Measurements from ENCODE around the gene SLC39A11. TPM values are rescaled to one million over a fixed set of nuclear protein-coding genes. Genes with fewer than 3 reads are reported as not detected.
"Not testable (repeated sequence)": the region's sequence is repeated elsewhere in the genome, so short reads cannot be mapped to it uniquely, and the experiment has no call there.

The SLC39A11 gene
- total RNA-seq, 4 donors from 2014 or later: 55.1 to 123 (median 97.0) TPM

DNA sequence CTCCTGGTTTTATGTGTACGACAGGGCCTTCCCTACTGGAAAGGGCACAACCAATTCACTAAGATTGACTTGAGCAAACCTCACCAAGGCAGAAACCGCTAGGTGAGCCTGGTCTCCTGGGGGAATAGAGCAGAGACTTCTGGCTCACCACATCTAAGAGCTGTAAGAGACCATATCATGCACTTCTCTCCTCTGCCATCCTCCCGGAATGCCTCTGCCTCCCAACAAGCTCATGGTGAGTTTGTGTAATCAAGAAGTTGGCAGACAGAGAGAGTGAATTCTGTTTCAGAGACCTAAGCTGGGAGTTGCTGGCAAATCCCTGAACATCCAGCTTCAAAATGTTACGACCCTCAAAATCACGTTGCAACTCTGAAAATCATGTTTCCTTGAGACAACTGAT, 154.8 kb downstream of the SLC39A11 start:
- H3K4me3 ChIP-seq (replicated peaks in 1 of 3): no peak overlapping the region
- no peak overlapping the region for H3K27ac ChIP-seq
- 78 to 79% methylated on average over 5 of the region's 5 CpGs for WGBS, 2 donors
- H3K36me3 ChIP-seq: no peaks in the 10 kb centered on the region
- H3K9me3 ChIP-seq: no peaks in the 10 kb centered on the region
- TF ChIP-seq, protein P1, sequence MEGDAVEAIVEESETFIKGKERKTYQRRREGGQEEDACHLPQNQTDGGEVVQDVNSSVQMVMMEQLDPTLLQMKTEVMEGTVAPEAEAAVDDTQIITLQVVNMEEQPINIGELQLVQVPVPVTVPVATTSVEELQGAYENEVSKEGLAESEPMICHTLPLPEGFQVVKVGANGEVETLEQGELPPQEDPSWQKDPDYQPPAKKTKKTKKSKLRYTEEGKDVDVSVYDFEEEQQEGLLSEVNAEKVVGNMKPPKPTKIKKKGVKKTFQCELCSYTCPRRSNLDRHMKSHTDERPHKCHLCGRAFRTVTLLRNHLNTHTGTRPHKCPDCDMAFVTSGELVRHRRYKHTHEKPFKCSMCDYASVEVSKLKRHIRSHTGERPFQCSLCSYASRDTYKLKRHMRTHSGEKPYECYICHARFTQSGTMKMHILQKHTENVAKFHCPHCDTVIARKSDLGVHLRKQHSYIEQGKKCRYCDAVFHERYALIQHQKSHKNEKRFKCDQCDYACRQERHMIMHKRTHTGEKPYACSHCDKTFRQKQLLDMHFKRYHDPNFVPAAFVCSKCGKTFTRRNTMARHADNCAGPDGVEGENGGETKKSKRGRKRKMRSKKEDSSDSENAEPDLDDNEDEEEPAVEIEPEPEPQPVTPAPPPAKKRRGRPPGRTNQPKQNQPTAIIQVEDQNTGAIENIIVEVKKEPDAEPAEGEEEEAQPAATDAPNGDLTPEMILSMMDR (IDR thresholded peaks at IDR 0.05): no peak
- no peak for TF ChIP-seq POLR2A (IDR thresholded peaks at IDR 0.05)
- H3K4me1 ChIP-seq: no peaks in the 10 kb centered on the region
- DNase-seq: no peak
- intact Hi-C loops (cut with DNase I): no loop called here
- H3K27me3 ChIP-seq: no peaks in the 10 kb centered on the region

DNA sequence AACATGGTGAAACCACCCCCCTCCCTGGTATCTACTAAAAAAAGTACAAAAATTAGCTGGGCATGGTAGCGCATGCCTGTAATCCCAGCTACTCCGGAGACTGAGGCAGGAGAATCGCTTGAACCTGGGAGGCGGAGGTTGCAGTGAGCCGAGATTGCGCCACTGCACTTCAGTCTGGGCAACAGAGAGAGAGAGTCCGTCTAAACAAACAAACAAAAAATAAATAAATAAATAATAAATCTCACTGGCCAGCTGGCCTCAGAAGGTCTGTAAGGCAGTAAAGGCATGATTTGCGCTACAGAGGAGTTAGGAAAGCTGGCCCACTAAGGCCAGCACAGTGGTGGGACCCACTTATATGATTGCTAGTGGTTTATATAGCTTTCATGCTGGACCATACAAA, 155.2 kb downstream of the SLC39A11 start:
- H3K27me3 ChIP-seq; H3K27ac ChIP-seq; H3K36me3 ChIP-seq; H3K4me1 ChIP-seq; H3K9me3 ChIP-seq; DNase-seq; H3K4me3 ChIP-seq (replicated peaks in 1 of 3); intact Hi-C loops (cut with DNase I): not testable (repeated sequence)
- 93 to 94% methylated on average over 8 of the region's 8 CpGs for WGBS, 2 donors

DNA sequence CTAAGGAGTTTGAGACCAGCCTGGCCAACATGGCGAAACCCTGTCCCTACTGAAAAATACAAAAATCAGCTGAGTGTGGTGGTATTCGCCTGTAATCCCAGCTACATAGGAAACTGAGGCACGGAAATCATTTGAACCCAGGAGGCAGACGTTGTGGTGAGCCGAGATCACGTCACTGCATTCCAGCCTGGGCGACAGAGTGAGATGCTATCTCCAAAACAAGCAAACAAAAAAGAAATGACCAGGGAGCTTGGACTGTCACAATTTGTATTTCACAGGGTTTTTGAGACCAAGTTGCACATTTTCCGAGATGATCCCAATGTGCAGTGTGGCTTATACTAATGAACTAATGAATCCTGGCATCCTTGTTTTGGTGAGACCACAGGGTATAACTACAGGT, 156.5 kb downstream of the SLC39A11 start:
- no peaks in the 10 kb centered on the region for H3K27me3 ChIP-seq
- H3K36me3 ChIP-seq: no peaks in the 10 kb centered on the region
- no peaks in the 10 kb centered on the region for H3K9me3 ChIP-seq
- no peak overlapping the region for H3K4me3 ChIP-seq (replicated peaks in 1 of 3)
- H3K27ac ChIP-seq: no peak overlapping the region
- intact Hi-C loops (cut with DNase I): no loop called here
- no peak for DNase-seq
- WGBS, 2 donors: 91 to 95% methylated on average over 8 of the region's 8 CpGs
- TF ChIP-seq, protein P1 (IDR thresholded peaks at IDR 0.05): no peak
- TF ChIP-seq POLR2A (IDR thresholded peaks at IDR 0.05): no peak
- no peaks in the 10 kb centered on the region for H3K4me1 ChIP-seq

DNA sequence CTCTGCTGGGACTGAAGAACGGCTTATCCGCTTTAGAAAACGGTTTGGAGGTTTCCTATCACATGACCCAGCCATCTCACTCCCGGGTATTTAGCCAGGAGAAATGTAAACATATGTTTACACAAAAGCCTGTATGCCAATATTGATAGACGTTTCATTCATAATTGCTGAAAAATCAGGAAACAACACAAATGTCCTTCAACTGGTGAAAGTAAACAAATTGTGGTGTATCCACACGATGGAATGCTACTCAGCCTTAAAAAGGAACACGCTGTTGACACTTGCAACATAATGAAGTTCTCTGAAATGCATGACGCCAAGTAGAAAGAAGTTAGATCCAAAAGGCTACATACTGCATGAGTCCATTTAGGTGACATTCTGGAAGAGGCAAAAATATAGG, 157.6 kb downstream of the SLC39A11 start:
- no peak for TF ChIP-seq POLR2A (IDR thresholded peaks at IDR 0.05)
- TF ChIP-seq, protein P1 (IDR thresholded peaks at IDR 0.05): no peak
- Histone ChIP-seq H3K4me3 (replicated peaks in 1 of 3) (no peak overlapping the region), H3K36me3 (no peaks in the 10 kb centered on the region), H3K27ac (no peak overlapping the region), H3K4me1 (no peaks in the 10 kb centered on the region), H3K9me3 (no peaks in the 10 kb centered on the region), H3K27me3 (no peaks in the 10 kb centered on the region)
- WGBS, 2 donors: 86 to 87% methylated on average over 8 of the region's 8 CpGs
- DNase-seq: no peak
- intact Hi-C loops (cut with DNase I): no loop called here

DNA sequence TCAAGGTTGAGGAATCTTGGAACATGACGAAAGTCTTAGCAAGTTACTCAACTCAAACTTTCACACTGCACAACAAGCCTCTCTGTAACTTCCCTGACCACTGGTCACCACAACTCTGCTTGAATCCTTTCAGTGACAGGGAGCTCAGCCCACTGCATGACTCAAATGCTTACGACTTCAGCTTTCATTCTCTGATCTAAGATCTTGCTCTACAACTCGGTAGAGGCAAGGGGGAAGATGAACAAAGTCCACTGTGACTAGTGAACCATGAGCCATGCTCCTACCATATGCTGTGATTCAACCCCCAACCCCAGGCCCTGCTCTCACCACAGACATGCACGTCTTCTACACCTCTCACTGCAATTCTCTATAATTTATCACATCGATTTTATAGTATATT, 160.9 kb downstream of the SLC39A11 start:
- H3K4me1 ChIP-seq: no peaks in the 10 kb centered on the region
- WGBS, 2 donors: 85 to 87% methylated on average over 5 of the region's 5 CpGs

More for the DNA sequence above, 160.9 kb downstream of the SLC39A11 start:
- H3K4me3 ChIP-seq (replicated peaks in 1 of 3): no peak overlapping the region
- no peaks in the 10 kb centered on the region for H3K9me3 ChIP-seq
- intact Hi-C loops (cut with DNase I): no loop called here
- H3K27ac ChIP-seq: no peak overlapping the region
- H3K27me3 ChIP-seq: no peaks in the 10 kb centered on the region
- TF ChIP-seq POLR2A (IDR thresholded peaks at IDR 0.05): no peak
- TF ChIP-seq, protein P1 (IDR thresholded peaks at IDR 0.05): no peak
- H3K36me3 ChIP-seq: no peaks in the 10 kb centered on the region
- DNase-seq: no peak

All from thyroid gland (tissue), 4 donors.